Liver (tissue), 9 donors: ENCODE results near the gene FAM83C. TPM values are rescaled to one million over a fixed set of nuclear protein-coding genes. Genes with fewer than 3 reads are reported as not detected.
"Not testable (repeated sequence)": the region's sequence is repeated elsewhere in the genome, so short reads cannot be mapped to it uniquely, and the experiment has no call there.

Experiments used
- DNase-seq: peaks from one replicate; pipeline ENCODE4 v3.0.0-alpha.2; 2017; ENCODE audit warnings: low spot score
- H3K27ac ChIP-seq, 2 donors: one replicate each; pipeline ENCODE4 v1.7.0; 2013; ENCODE audit warnings: inconsistent platforms in 2 of 2, low read length in 2 of 2, control low read depth in 1 of 2, low read depth in 1 of 2, mild to moderate bottlenecking in 1 of 2
- H3K27me3 ChIP-seq, 4 donors: one replicate each; pipeline versions ENCODE4 v1.6.1 to v1.7.0; 2013; ENCODE audit warnings: low read length in 3 of 4, inconsistent platforms in 1 of 4, mild to moderate bottlenecking in 1 of 4, moderate library complexity in 1 of 4; ENCODE audit not compliant: control insufficient read depth in 4 of 4, insufficient read depth in 4 of 4
- H3K36me3 ChIP-seq, 4 donors: one replicate each; pipeline versions ENCODE4 v1.6.1 to v1.7.0; 2013; ENCODE audit warnings: low read length in 3 of 4, mild to moderate bottlenecking in 3 of 4, low read depth in 1 of 4, moderate library complexity in 1 of 4; ENCODE audit not compliant: control insufficient read depth in 4 of 4, insufficient read depth in 3 of 4
- H3K4me1 ChIP-seq, 4 donors: one replicate each; pipeline versions ENCODE4 v1.6.1 to v1.7.0; 2013; ENCODE audit warnings: low read length in 3 of 4, mild to moderate bottlenecking in 3 of 4, moderate library complexity in 1 of 4; ENCODE audit not compliant: control insufficient read depth in 4 of 4, insufficient read depth in 4 of 4
- H3K4me3 ChIP-seq, 3 donors: one replicate each; pipeline versions ENCODE4 v1.6.1 to v1.7.0; 2013; ENCODE audit warnings: low read length in 3 of 3, control low read depth in 1 of 3, low read depth in 1 of 3, mild to moderate bottlenecking in 1 of 3
- H3K9ac ChIP-seq, 2 donors: one replicate each; pipeline ENCODE4 v1.7.0; 2013; ENCODE audit warnings: low read length in 2 of 2, mild to moderate bottlenecking in 2 of 2, moderate library complexity in 2 of 2, control low read depth in 1 of 2, low read depth in 1 of 2
- H3K9me3 ChIP-seq, 4 donors: one replicate each; pipeline versions ENCODE4 v1.6.1 to v1.7.0; 2013; ENCODE audit warnings: low read length in 3 of 4; ENCODE audit not compliant: control insufficient read depth in 4 of 4
- ATF3 ChIP-seq: IDR thresholded peaks from 2 replicates; pipeline ENCODE4 v1.6.1; 2016; ENCODE audit warnings: antibody characterized with exemption
- EGR1 ChIP-seq, 2 donors: IDR thresholded peaks; 2 replicates each; pipeline ENCODE4 v1.6.1; 2016 to 2018; ENCODE audit warnings: antibody characterized with exemption in 2 of 2, low read depth in 2 of 2
- FOXA2 ChIP-seq: IDR thresholded peaks from 2 replicates; pipeline ENCODE4 v1.6.1; 2016; ENCODE audit warnings: antibody characterized with exemption
- HNF4A ChIP-seq, 2 donors: conservative IDR thresholded peaks; 2 replicates each; pipeline ENCODE4 v1.6.1; 2016; ENCODE audit warnings: antibody characterized with exemption in 2 of 2, mild to moderate bottlenecking in 2 of 2
- JUND ChIP-seq, 2 donors: IDR thresholded peaks; 2 replicates each; pipeline ENCODE4 v1.6.1; 2016; ENCODE audit warnings: antibody characterized with exemption in 2 of 2
- MAX ChIP-seq: IDR thresholded peaks from 2 replicates; pipeline ENCODE4 v1.6.1; 2016; ENCODE audit warnings: antibody characterized with exemption
- NR2F2 ChIP-seq: IDR thresholded peaks from 2 replicates; pipeline ENCODE4 v1.6.1; 2016; ENCODE audit warnings: antibody characterized with exemption
- RAD21 ChIP-seq, 2 donors: IDR thresholded peaks; 2 replicates each; pipeline ENCODE4 v1.6.1; 2016; ENCODE audit warnings: antibody characterized with exemption in 2 of 2, mild to moderate bottlenecking in 2 of 2
- REST ChIP-seq: IDR thresholded peaks from 2 replicates; pipeline ENCODE4 v1.6.1; 2016; ENCODE audit warnings: antibody characterized with exemption, mild to moderate bottlenecking
- RXRA ChIP-seq, 2 donors: IDR thresholded peaks; 2 replicates each; pipeline ENCODE4 v1.6.1; 2017 to 2018; ENCODE audit warnings: antibody characterized with exemption in 2 of 2, mild to moderate bottlenecking in 1 of 2
- SP1 ChIP-seq: IDR thresholded peaks from 2 replicates; pipeline ENCODE4 v1.6.1; 2018; ENCODE audit warnings: antibody characterized with exemption, mild to moderate bottlenecking
- TAF1 ChIP-seq: conservative IDR thresholded peaks from 2 replicates; pipeline ENCODE4 v1.6.1; 2016; ENCODE audit warnings: antibody characterized with exemption, mild to moderate bottlenecking
- YY1 ChIP-seq: IDR thresholded peaks from 2 replicates; pipeline ENCODE4 v1.6.1; 2016; ENCODE audit warnings: antibody characterized with exemption, mild to moderate bottlenecking
- ZBTB33 ChIP-seq: IDR thresholded peaks from 2 replicates; pipeline ENCODE4 v1.6.1; 2016; ENCODE audit warnings: antibody characterized with exemption
- WGBS: extraction: QIAGEN DNeasy Blood & Tissue Kit; methylation state at CpG from one replicate; pipeline ENCODE4 v1.1.7; 2013; 5-methylcytosine and 5-hydroxymethylcytosine counted together
- polyA plus RNA-seq, 2 donors: library from polyadenylated mRNA; stranded (reverse) in 1 of 2; unstranded in 1 of 2; fragments of 200-250 nt in 1 of 2; fragments of >200 nt in 1 of 2; fragmentation: Nextera tagmentation in 1 of 2; extraction: Ambion mirVana in 1 of 2; gene quantifications; one replicate each; pipeline versions ENCODE4 v1.2.1 to v1.2.3, GENCODE V29; 2013 to 2015
- total RNA-seq, 2 donors: library from RNA; depleted of rRNA; stranded (reverse); fragments of >200 nt; gene quantifications; one replicate each; pipeline ENCODE4 v1.2.3, GENCODE V29; 2014
- donor health status: healthy.
- donor health status: healthy.
- donor health status: healthy.
- donor health status: healthy.
- donor health status: healthy.

The FAM83C gene
- total and polyA plus RNA-seq, 4 donors, result 0.05 TPM; not detected in 3

- peaks cover 0 to 6% (median 0%) of the 10 kb centered on the region in 4 donors for H3K4me1 ChIP-seq
- no peak overlapping the region for H3K4me3 ChIP-seq
- DNase-seq, result no peak
- no peaks in the 10 kb centered on the region for H3K9me3 ChIP-seq
- H3K27ac ChIP-seq, result no peak overlapping the region
- 94% methylated on average over 2 of the region's 2 CpGs for WGBS
- peaks cover 0 to 4% (median 0%) of the 10 kb centered on the region in 4 donors for H3K36me3 ChIP-seq
- H3K9ac ChIP-seq, result no peak overlapping the region
- TF ChIP-seq JUND (IDR thresholded peaks at IDR 0.05) (no peak), REST (no peak), EGR1 (IDR thresholded peaks at IDR 0.05; ENCODE audit: low read depth in 2 of 2) (no peak), ATF3 (no peak), MAX (no peak), TAF1 (no peak), RXRA (IDR thresholded peaks at IDR 0.05) (no peak), NR2F2 (no peak), ZBTB33 (no peak), SP1 (no peak), RAD21 (IDR thresholded peaks at IDR 0.05) (no peak)
- H3K27me3 ChIP-seq, result no peaks in the 10 kb centered on the region
These were observed 23.9 kb upstream of the FAM83C start for GRCh38 chr20:35316086-35316485.

- not testable (repeated sequence) for DNase-seq, H3K27ac ChIP-seq
These were observed 23.4 kb upstream of the FAM83C start for GRCh38 chr20:35315632-35316020.

GRCh38 chr20:35314816-35315631 lies 22.8 kb upstream of the FAM83C start:
- no peak overlapping the region for H3K4me3 ChIP-seq
- H3K9ac ChIP-seq, result no peak overlapping the region
- DNase-seq, result no peak
- H3K27me3 ChIP-seq, result no peaks in the 10 kb centered on the region
- WGBS, result 89% methylated on average over 3 of the region's 3 CpGs
- no peak overlapping the region for H3K27ac ChIP-seq
- peaks cover 0 to 4% (median 0%) of the 10 kb centered on the region in 4 donors for H3K36me3 ChIP-seq
- peaks cover 0 to 6% (median 0%) of the 10 kb centered on the region in 4 donors for H3K4me1 ChIP-seq
- no peaks in the 10 kb centered on the region for H3K9me3 ChIP-seq
- TF ChIP-seq YY1, result no peak
- no peak for TF ChIP-seq EGR1 (IDR thresholded peaks at IDR 0.05; ENCODE audit: low read depth in 2 of 2)
- no peak for TF ChIP-seq FOXA2
- no peak for TF ChIP-seq HNF4A (conservative IDR thresholded peaks at IDR 0.05)
- TF ChIP-seq MAX, result no peak
- no peak for TF ChIP-seq NR2F2

More at GRCh38 chr20:35315632-35316020, 23.4 kb upstream of the FAM83C start:
- not testable (repeated sequence) for H3K27me3 ChIP-seq, H3K9me3 ChIP-seq, H3K9ac ChIP-seq, H3K36me3 ChIP-seq, H3K4me3 ChIP-seq, H3K4me1 ChIP-seq
- WGBS, result 97% methylated on average over 7 of the region's 7 CpGs
